ENCODE data around the gene OSCP1. TPM values are rescaled to one million over a fixed set of nuclear protein-coding genes. Genes with fewer than 3 reads are reported as not detected.

The OSCP1 gene
- total and polyA plus RNA-seq, 2 experiments from 2014 or later = 2.2 to 2.6 TPM

GRCh38 chr1:36408479-36408878 is 41.8 kb downstream of the OSCP1 start:
- no peak overlapping the region for H3K4me2 ChIP-seq
- Mint-ChIP-seq H3K4me3 (no peak overlapping the region), H3K9me3 (no peaks in the 10 kb centered on the region; the same call in 2 of the 3 replicates), H3K27me3 (ENCODE audit: insufficient read depth, low read depth, poor library complexity) (peaks cover 4% of the 10 kb centered on the region), H3K36me3 (ENCODE audit: low read depth) (0 out of 3 replicates have a peak, but pooled peaks cover 2% of the 10 kb centered on the region), H3K27ac (no peak overlapping the region), H3K4me1 (peaks cover 5% of the 10 kb centered on the region)
- H3K79me2 ChIP-seq (replicated peaks; ENCODE audit: insufficient read depth) = no peaks in the 10 kb centered on the region
- no peaks in the 10 kb centered on the region for H3K9me2 ChIP-seq (ENCODE audit: insufficient read depth)
- no peaks in the 10 kb centered on the region for H3K27me3 ChIP-seq (ENCODE audit: insufficient read depth)
- H4K20me1 ChIP-seq (replicated peaks; ENCODE audit: insufficient read depth) = no peaks in the 10 kb centered on the region
- H3K4me3 ChIP-seq = no peak overlapping the region
- no peaks in the 10 kb centered on the region for H3K36me3 ChIP-seq (ENCODE audit: insufficient read depth)
- H3K27ac ChIP-seq (ENCODE audit: low read depth) = no peak overlapping the region
- no peaks in the 10 kb centered on the region for H3K4me1 ChIP-seq (ENCODE audit: insufficient read depth)
- TF ChIP-seq CTCF (conservative IDR thresholded peaks at IDR 0.05; ENCODE audit: low read depth in 2 of 2) = no peak
- no peak for ATAC-seq
- H3F3A ChIP-seq (replicated peaks; ENCODE audit: low read depth) = no peaks in the 10 kb centered on the region
- no peak overlapping the region for H2AFZ ChIP-seq
- DNase-seq (ENCODE audit: low spot score) = no peak

DNA sequence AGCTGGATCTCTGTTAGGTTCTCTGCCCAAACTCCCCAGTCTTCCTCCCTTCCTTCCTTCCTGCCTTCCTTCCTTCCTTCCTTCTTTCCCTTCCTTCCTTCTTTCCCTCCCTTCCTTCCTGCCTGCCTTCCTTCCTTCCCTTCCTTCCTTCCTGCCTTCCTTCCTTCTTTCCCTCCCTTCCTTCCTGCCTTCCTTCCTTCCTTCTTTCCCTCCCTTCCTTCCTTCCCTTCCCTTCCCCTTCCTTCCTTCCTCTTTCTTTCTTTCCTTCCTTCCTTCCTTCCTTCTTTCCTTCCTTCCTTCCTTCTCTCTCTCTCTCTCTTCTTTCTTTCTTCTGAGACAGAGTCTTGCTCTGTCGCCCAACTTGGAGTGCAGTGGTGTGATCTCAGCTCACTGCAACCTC is 43.8 kb downstream of the OSCP1 start:
- Histone ChIP-seq H3K27me3 (ENCODE audit: insufficient read depth) (no peaks in the 10 kb centered on the region), H3K79me2 (replicated peaks; ENCODE audit: insufficient read depth) (no peaks in the 10 kb centered on the region), H3K9me2 (ENCODE audit: insufficient read depth) (no peaks in the 10 kb centered on the region), H3K4me3 (no peak overlapping the region), H3K4me2 (no peak overlapping the region), H2AFZ (no peak overlapping the region), H4K20me1 (replicated peaks; ENCODE audit: insufficient read depth) (no peaks in the 10 kb centered on the region), H3K27ac (ENCODE audit: low read depth) (no peak overlapping the region), H3K4me1 (ENCODE audit: insufficient read depth) (no peaks in the 10 kb centered on the region), H3K36me3 (ENCODE audit: insufficient read depth) (no peaks in the 10 kb centered on the region), H3F3A (replicated peaks; ENCODE audit: low read depth) (no peaks in the 10 kb centered on the region)
- no peak for ATAC-seq
- Mint-ChIP-seq H3K27ac (no peak overlapping the region), H3K9me3 (peaks cover 1% of the 10 kb centered on the region; the same call in 1 of the 3 replicates), H3K27me3 (ENCODE audit: insufficient read depth, low read depth, poor library complexity) (peaks cover 3% of the 10 kb centered on the region), H3K4me1 (no peaks in the 10 kb centered on the region; the same call in 2 of the 3 replicates), H3K36me3 (ENCODE audit: low read depth) (0 out of 3 replicates have a peak, but pooled peaks cover 2% of the 10 kb centered on the region), H3K4me3 (no peak overlapping the region)
- DNase-seq (ENCODE audit: low spot score) = no peak
- TF ChIP-seq EZH2phosphoT487 (IDR thresholded peaks at IDR 0.05; ENCODE audit: unreplicated experiment) (no peak), STAT1 (IDR thresholded peaks at IDR 0.05; ENCODE audit: unreplicated experiment) (no peak), EZH2 (IDR thresholded peaks at IDR 0.05; ENCODE audit: low read depth, unreplicated experiment) (no peak), POLR2AphosphoS5 (IDR thresholded peaks at IDR 0.05; ENCODE audit: low read depth) (no peak), CTCF (conservative IDR thresholded peaks at IDR 0.05; ENCODE audit: low read depth in 2 of 2) (no peak), ZNF114 (CRISPR knock-in tag; IDR thresholded peaks at IDR 0.05) (no peak), ZNF331 (CRISPR knock-in tag; IDR thresholded peaks at IDR 0.05; ENCODE audit: low read depth) (no peak), NANOG (IDR thresholded peaks at IDR 0.05; ENCODE audit: borderline replicate concordance) (no peak), JUNB (IDR thresholded peaks at IDR 0.05; ENCODE audit: unreplicated experiment) (no peak)
- TF ChIP-seq, protein P1, sequence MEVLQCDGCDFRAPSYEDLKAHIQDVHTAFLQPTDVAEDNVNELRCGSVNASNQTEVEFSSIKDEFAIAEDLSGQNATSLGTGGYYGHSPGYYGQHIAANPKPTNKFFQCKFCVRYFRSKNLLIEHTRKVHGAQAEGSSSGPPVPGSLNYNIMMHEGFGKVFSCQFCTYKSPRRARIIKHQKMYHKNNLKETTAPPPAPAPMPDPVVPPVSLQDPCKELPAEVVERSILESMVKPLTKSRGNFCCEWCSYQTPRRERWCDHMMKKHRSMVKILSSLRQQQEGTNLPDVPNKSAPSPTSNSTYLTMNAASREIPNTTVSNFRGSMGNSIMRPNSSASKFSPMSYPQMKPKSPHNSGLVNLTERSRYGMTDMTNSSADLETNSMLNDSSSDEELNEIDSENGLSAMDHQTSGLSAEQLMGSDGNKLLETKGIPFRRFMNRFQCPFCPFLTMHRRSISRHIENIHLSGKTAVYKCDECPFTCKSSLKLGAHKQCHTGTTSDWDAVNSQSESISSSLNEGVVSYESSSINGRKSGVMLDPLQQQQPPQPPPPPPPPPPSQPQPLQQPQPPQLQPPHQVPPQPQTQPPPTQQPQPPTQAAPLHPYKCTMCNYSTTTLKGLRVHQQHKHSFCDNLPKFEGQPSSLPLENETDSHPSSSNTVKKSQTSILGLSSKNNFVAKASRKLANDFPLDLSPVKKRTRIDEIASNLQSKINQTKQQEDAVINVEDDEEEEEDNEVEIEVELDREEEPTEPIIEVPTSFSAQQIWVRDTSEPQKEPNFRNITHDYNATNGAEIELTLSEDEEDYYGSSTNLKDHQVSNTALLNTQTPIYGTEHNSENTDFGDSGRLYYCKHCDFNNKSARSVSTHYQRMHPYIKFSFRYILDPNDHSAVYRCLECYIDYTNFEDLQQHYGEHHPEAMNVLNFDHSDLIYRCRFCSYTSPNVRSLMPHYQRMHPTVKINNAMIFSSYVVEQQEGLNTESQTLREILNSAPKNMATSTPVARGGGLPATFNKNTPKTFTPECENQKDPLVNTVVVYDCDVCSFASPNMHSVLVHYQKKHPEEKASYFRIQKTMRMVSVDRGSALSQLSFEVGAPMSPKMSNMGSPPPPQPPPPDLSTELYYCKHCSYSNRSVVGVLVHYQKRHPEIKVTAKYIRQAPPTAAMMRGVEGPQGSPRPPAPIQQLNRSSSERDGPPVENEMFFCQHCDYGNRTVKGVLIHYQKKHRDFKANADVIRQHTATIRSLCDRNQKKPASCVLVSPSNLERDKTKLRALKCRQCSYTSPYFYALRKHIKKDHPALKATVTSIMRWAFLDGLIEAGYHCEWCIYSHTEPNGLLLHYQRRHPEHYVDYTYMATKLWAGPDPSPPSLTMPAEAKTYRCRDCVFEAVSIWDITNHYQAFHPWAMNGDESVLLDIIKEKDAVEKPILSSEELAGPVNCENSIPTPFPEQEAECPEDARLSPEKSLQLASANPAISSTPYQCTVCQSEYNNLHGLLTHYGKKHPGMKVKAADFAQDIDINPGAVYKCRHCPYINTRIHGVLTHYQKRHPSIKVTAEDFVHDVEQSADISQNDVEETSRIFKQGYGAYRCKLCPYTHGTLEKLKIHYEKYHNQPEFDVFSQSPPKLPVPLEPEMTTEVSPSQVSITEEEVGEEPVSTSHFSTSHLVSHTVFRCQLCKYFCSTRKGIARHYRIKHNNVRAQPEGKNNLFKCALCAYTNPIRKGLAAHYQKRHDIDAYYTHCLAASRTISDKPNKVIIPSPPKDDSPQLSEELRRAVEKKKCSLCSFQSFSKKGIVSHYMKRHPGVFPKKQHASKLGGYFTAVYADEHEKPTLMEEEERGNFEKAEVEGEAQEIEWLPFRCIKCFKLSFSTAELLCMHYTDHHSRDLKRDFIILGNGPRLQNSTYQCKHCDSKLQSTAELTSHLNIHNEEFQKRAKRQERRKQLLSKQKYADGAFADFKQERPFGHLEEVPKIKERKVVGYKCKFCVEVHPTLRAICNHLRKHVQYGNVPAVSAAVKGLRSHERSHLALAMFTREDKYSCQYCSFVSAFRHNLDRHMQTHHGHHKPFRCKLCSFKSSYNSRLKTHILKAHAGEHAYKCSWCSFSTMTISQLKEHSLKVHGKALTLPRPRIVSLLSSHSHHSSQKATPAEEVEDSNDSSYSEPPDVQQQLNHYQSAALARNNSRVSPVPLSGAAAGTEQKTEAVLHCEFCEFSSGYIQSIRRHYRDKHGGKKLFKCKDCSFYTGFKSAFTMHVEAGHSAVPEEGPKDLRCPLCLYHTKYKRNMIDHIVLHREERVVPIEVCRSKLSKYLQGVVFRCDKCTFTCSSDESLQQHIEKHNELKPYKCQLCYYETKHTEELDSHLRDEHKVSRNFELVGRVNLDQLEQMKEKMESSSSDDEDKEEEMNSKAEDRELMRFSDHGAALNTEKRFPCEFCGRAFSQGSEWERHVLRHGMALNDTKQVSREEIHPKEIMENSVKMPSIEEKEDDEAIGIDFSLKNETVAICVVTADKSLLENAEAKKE (CRISPR knock-in tag; IDR thresholded peaks at IDR 0.05) = no peak
- TF ChIP-seq, protein P2, sequence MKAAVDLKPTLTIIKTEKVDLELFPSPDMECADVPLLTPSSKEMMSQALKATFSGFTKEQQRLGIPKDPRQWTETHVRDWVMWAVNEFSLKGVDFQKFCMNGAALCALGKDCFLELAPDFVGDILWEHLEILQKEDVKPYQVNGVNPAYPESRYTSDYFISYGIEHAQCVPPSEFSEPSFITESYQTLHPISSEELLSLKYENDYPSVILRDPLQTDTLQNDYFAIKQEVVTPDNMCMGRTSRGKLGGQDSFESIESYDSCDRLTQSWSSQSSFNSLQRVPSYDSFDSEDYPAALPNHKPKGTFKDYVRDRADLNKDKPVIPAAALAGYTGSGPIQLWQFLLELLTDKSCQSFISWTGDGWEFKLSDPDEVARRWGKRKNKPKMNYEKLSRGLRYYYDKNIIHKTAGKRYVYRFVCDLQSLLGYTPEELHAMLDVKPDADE (IDR thresholded peaks at IDR 0.05) = no peak
